Activated CD4-positive, alpha-beta T cell treated with anti-CD3 and anti-CD28 coated beads for 36 hours (primary cell): ENCODE results near the gene FIGLA. TPM values are rescaled to one million over a fixed set of nuclear protein-coding genes. Genes with fewer than 3 reads are reported as not detected.
A peak's percentile ranks its signal among the peaks of the same experiment; 100 is the strongest.

ENCODE experiments used
- ATAC-seq: fragments of 200-7000 bp; cut with Tn5 transposase; one replicate; pipeline ENCODE4 v1.10.0; 2021; ENCODE audit warnings: mild to moderate bottlenecking, moderate library complexity
- CTCF ChIA-PET: fragments of 350-600 bp; sonication (Branson Sonifier 250); formaldehyde crosslinking; loops from one replicate; lab custom pipeline; 2021; ENCODE audit warnings: antibody characterized with exemption; lab: Charles Lee
- POLR2A ChIA-PET: fragments of 350-600 bp; sonication (Branson Sonifier 250); formaldehyde crosslinking; loops from one replicate; lab custom pipeline; 2021; ENCODE audit warnings: antibody characterized with exemption, inconsistent platforms; lab: Charles Lee
- DNase-seq: peaks from one replicate; pipeline ENCODE4 v3.0.0-alpha.2; 2020
- H3K27ac Mint-ChIP-seq: one replicate; pipeline ENCODE4 v1.8.0; 2021; ENCODE audit warnings: mixed read lengths
- H3K27me3 Mint-ChIP-seq: one replicate; pipeline ENCODE4 v1.8.0; 2021; ENCODE audit warnings: mixed read lengths
- H3K36me3 Mint-ChIP-seq: one replicate; pipeline ENCODE4 v1.8.0; 2021; ENCODE audit warnings: low read depth, mixed read lengths
- H3K4me1 Mint-ChIP-seq: one replicate; pipeline ENCODE4 v1.8.0; 2021; ENCODE audit warnings: mixed read lengths
- H3K4me3 Mint-ChIP-seq: one replicate; pipeline ENCODE4 v1.8.0; 2021; ENCODE audit warnings: mild to moderate bottlenecking, moderate library complexity, mixed read lengths
- H3K9me3 Mint-ChIP-seq: one replicate; pipeline ENCODE4 v1.8.0; 2021; ENCODE audit warnings: low read depth, mixed read lengths
- intact Hi-C, 2 experiments: fragments of 100-400 bp; cut with DNase I in 1 of 2; cut with micrococcal nuclease in 1 of 2; formaldehyde crosslinking; loops; one replicate each; pipeline versions ENCODE4 v1.14.2 to v1.15.1; 2022 to 2024; cut with DNase I, micrococcal nuclease
- total RNA-seq, 2 experiments: library from RNA; stranded (reverse); gene quantifications; one replicate each; pipeline ENCODE4 v1.2.3, GENCODE V29; 2021

Gene FIGLA
- total RNA-seq, 2 experiments from 2014 or later = not detected

GRCh38 chr2:70789304-70790135, 923 bp downstream of the FIGLA start:
- ATAC-seq (peak; percentile 84), DNase-seq (peak; percentile 88)
- H3K27ac Mint-ChIP-seq = peak overlapping the region; percentile 27
- ChIA-PET CTCF (interaction anchor here (0.5 to 4.9 kb wide), 39 partner anchors 8 to 487 kb away, joined by 3 to 24 read pairs (median 3); no protein-coding TSS in a partner anchor), POLR2A (interaction anchor here (1.1 kb wide), 1 partner anchor 21 kb away, joined by 4 read pairs; the partner anchor contains the start of gene ADD2)
- H3K4me3 Mint-ChIP-seq = peak overlapping the region; percentile 56
- H3K4me1 Mint-ChIP-seq = peaks cover 11% of the 10 kb centered on the region
- H3K9me3 Mint-ChIP-seq = no peaks in the 10 kb centered on the region
- peaks cover 50% of the 10 kb centered on the region for H3K27me3 Mint-ChIP-seq
- intact Hi-C loops = loop anchor here (1.0 to 2.0 kb wide), 6 partner anchors 73 to 159 kb away; no protein-coding TSS in a partner anchor
- H3K36me3 Mint-ChIP-seq = no peaks in the 10 kb centered on the region

DNA sequence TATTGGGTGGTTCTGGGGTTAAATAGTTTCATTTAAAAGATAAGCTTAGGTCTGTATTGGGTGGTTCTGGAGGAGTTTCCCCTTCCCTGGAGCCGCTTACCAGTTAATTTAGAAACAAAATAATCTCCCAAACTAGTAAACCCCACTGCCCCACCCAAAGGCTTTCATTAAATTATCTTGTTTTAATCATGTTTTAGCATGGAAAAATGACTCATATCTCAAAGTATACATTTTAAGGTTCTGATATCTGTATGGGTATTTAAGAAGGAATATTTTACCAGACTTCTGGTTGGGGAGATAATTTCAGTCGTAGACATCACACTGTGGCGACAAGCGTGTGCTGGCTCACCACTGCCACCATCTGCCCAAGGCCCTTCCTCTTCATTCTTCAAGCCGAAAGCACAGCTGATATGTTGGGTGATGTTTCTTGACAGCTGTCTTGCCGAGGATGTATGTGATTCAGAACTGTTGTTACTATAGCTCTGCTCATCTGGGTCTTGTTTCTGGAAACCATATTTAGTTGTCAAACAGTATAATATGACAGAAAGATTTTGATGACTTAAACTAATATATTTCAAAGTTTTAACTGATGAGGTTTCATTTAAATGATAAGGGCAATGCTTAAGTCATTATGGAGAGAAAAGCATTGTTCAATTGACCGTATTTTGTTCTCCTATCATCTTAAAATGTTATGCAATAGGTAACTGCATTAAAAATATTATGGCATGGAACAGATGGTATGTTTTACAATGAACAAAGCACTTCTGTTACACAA, 5.1 kb downstream of the FIGLA start:
- CTCF ChIA-PET = interaction anchor here (0.5 to 1.5 kb wide), 17 partner anchors 9 to 595 kb away, joined by 3 to 7 read pairs (median 3); partner anchors contain the start of gene ADD2
- POLR2A ChIA-PET = no interaction called here
- Mint-ChIP-seq H3K4me3 (no peak overlapping the region), H3K27ac (no peak overlapping the region), H3K9me3 (no peaks in the 10 kb centered on the region), H3K27me3 (peaks cover 29% of the 10 kb centered on the region), H3K4me1 (peaks cover 11% of the 10 kb centered on the region), H3K36me3 (no peaks in the 10 kb centered on the region)
- ATAC-seq (peak; percentile 82), DNase-seq (peak; percentile 77)
- intact Hi-C loops = loop anchor here (1.0 kb wide), 2 partner anchors 130 to 481 kb away; no protein-coding TSS in a partner anchor

- no peaks in the 10 kb centered on the region for H3K9me3 Mint-ChIP-seq
- peaks cover 25% of the 10 kb centered on the region for H3K27me3 Mint-ChIP-seq
- H3K27ac Mint-ChIP-seq = no peak overlapping the region
- H3K36me3 Mint-ChIP-seq = no peaks in the 10 kb centered on the region
- H3K4me1 Mint-ChIP-seq = peaks cover 6% of the 10 kb centered on the region
- POLR2A ChIA-PET = no interaction called here
- no peak for DNase-seq
- ATAC-seq = no peak
- intact Hi-C loops = no loop called here
- CTCF ChIA-PET = interaction anchor here (0.6 to 1.5 kb wide), 5 partner anchors 8 to 140 kb away, joined by 3 to 6 read pairs (median 3); no protein-coding TSS in a partner anchor
- H3K4me3 Mint-ChIP-seq = no peak overlapping the region
These were observed 6.1 kb downstream of the FIGLA start for GRCh38 chr2:70784320-70784719.

DNA sequence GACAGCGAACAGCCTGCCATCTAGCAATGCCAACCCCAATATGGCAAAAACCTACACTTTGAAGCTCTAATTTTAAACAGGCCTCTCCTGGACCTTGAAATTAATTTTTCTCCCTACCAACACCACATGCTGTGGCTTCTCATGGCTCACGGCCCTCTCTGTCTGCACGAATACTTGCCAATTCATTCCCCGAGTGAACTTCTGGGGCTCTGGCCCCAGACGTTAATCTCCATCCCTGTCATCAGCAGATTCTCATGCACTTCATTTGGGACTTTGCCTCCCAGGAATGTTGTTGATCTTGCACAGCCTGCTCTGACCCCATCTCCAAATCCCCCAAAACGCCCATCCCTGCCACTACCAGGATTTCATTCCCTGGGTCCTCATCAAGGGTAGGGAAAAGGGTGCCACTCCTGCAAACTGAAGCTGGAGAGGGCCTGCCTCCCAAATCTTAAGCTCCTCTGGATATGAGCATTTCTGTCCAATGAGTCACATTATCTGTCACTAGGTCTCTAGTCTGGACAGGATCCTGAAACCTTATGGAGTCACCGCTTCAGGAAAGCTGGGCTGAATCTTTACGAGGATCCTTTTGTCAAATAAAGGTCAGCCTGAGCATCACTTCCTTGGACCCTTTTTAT, 10.4 kb downstream of the FIGLA start:
- H3K27me3 Mint-ChIP-seq = peaks cover 14% of the 10 kb centered on the region
- no peak for DNase-seq
- no peak overlapping the region for H3K27ac Mint-ChIP-seq
- no peak overlapping the region for H3K4me3 Mint-ChIP-seq
- intact Hi-C loops = loop anchor here in 1 of 2 experiments (2.0 kb wide), 1 partner anchor 23 kb away; no protein-coding TSS in a partner anchor
- H3K4me1 Mint-ChIP-seq = peaks cover under 1% of the 10 kb centered on the region
- CTCF ChIA-PET = interaction anchor here (1.0 to 1.6 kb wide), 4 partner anchors 9 to 167 kb away, joined by 3 to 4 read pairs (median 4); partner anchors contain the start of gene ADD2
- no peaks in the 10 kb centered on the region for H3K36me3 Mint-ChIP-seq
- ATAC-seq = no peak
- no peaks in the 10 kb centered on the region for H3K9me3 Mint-ChIP-seq
- POLR2A ChIA-PET = no interaction called here

GRCh38 chr2:70779491-70779890, 11.0 kb downstream of the FIGLA start:
- no peaks in the 10 kb centered on the region for H3K36me3 Mint-ChIP-seq
- ATAC-seq = no peak
- DNase-seq = no peak
- intact Hi-C loops = loop anchor here in 1 of 2 experiments (2.0 kb wide), 1 partner anchor 23 kb away; no protein-coding TSS in a partner anchor
- H3K4me3 Mint-ChIP-seq = no peak overlapping the region
- CTCF ChIA-PET = interaction anchor here (0.7 to 1.8 kb wide), 3 partner anchors 10 to 50 kb away, joined by 3 to 9 read pairs (median 3); partner anchors contain the start of gene FIGLA
- no peak overlapping the region for H3K27ac Mint-ChIP-seq
- no peaks in the 10 kb centered on the region for H3K4me1 Mint-ChIP-seq
- H3K27me3 Mint-ChIP-seq = peaks cover 17% of the 10 kb centered on the region
- H3K9me3 Mint-ChIP-seq = no peaks in the 10 kb centered on the region
- POLR2A ChIA-PET = no interaction called here

GRCh38 chr2:70778676-70779075, 11.8 kb downstream of the FIGLA start:
- no peaks in the 10 kb centered on the region for H3K4me1 Mint-ChIP-seq
- ChIA-PET POLR2A (no interaction called here), CTCF (interaction anchor here (0.6 to 1.8 kb wide), 6 partner anchors 10 to 184 kb away, joined by 3 to 9 read pairs (median 3); partner anchors contain the start of genes ADD2 and FIGLA)
- no peaks in the 10 kb centered on the region for H3K36me3 Mint-ChIP-seq
- H3K9me3 Mint-ChIP-seq = peaks cover 2% of the 10 kb centered on the region
- intact Hi-C loops = loop anchor here in 1 of 2 experiments (2.0 kb wide), 1 partner anchor 22 kb away; no protein-coding TSS in a partner anchor
- H3K27ac Mint-ChIP-seq = no peak overlapping the region
- H3K27me3 Mint-ChIP-seq = peaks cover 23% of the 10 kb centered on the region
- ATAC-seq (no peak), DNase-seq (no peak)
- no peak overlapping the region for H3K4me3 Mint-ChIP-seq

GRCh38 chr2:70777450-70777849, 13.0 kb downstream of the FIGLA start:
- DNase-seq (no peak), ATAC-seq (no peak)
- intact Hi-C loops = no loop called here
- POLR2A ChIA-PET = no interaction called here
- Mint-ChIP-seq H3K9me3 (peaks cover 3% of the 10 kb centered on the region), H3K36me3 (no peaks in the 10 kb centered on the region), H3K4me1 (no peaks in the 10 kb centered on the region), H3K4me3 (no peak overlapping the region), H3K27ac (no peak overlapping the region), H3K27me3 (peaks cover 32% of the 10 kb centered on the region)
- CTCF ChIA-PET = interaction anchor here (1.8 kb wide), 1 partner anchor 9 kb away, joined by 5 read pairs; the partner anchor contains the start of gene ADD2

- ChIA-PET CTCF (interaction anchor here (0.6 to 1.1 kb wide), 4 partner anchors 8 to 172 kb away, joined by 3 read pairs; partner anchors contain the start of gene ADD2), POLR2A (no interaction called here)
- H3K27me3 Mint-ChIP-seq = peaks cover 33% of the 10 kb centered on the region
- no peak overlapping the region for H3K27ac Mint-ChIP-seq
- H3K36me3 Mint-ChIP-seq = no peaks in the 10 kb centered on the region
- H3K9me3 Mint-ChIP-seq = peaks cover 3% of the 10 kb centered on the region
- DNase-seq = no peak
- intact Hi-C loops = no loop called here
- no peak for ATAC-seq
- H3K4me3 Mint-ChIP-seq = no peak overlapping the region
- no peaks in the 10 kb centered on the region for H3K4me1 Mint-ChIP-seq
These were observed 14.2 kb downstream of the FIGLA start for GRCh38 chr2:70776266-70776665.

DNA sequence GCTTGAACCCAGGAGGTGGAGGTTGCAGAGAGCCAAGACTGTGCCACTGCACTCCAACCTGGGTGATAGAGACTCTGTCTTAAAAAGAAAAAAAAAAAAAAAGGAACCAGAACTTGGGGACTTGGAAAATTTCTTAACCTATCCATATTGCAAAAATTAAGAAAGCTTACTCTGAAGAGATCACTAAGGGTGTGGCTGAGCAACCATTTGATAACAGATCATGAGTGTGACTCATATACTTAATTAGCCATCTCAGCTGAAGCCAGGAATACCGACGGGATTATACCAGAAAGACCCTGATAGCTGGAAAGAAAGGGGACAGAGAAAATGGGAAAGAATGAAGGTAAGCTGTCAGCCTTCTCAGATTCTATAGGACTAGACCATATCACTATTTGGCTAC, 15.3 kb downstream of the FIGLA start:
- ATAC-seq (no peak), DNase-seq (no peak)
- no peaks in the 10 kb centered on the region for H3K4me1 Mint-ChIP-seq
- POLR2A ChIA-PET = interaction anchor here (0.7 kb wide), 1 partner anchor 1043 kb away, joined by 6 read pairs; no protein-coding TSS in a partner anchor
- intact Hi-C loops = no loop called here
- peaks cover 3% of the 10 kb centered on the region for H3K9me3 Mint-ChIP-seq
- CTCF ChIA-PET = interaction anchor here (0.6 to 0.8 kb wide), 4 partner anchors 14 to 433 kb away, joined by 3 to 5 read pairs (median 3); no protein-coding TSS in a partner anchor
- no peak overlapping the region for H3K4me3 Mint-ChIP-seq
- peaks cover 29% of the 10 kb centered on the region for H3K27me3 Mint-ChIP-seq
- no peak overlapping the region for H3K27ac Mint-ChIP-seq
- no peaks in the 10 kb centered on the region for H3K36me3 Mint-ChIP-seq

DNA sequence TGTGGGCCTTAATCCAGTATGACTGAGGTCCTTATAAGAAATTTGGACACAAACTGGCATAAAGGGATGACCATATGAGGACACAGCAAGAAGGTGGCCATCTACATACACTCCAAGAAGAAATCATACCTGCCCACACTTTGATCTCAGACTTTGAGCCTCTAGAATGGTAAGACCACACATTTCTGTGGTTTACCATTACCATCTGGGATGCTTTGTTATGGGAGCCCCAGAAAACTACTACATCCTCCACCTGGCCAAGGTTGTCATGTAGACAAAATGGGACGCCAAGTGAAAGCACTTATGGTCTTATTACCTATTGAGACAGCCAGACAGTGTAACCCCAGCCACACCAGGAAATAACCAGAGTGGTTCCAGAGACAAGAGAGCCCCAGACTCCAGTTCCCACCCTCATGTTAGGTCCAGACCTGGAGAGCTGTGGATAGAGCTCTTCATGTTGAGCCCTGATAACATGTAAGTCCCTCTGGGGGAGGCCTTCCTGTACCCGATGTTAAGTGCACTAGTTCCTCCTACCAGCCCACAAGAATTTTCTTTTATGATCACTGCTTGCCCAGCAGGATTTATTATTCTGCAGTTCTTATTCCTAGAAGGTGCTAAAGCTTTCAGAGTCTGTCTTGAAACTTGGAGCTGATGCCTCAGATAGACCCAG, 17.8 kb downstream of the FIGLA start:
- Mint-ChIP-seq H3K4me3 (no peak overlapping the region), H3K9me3 (peaks cover 3% of the 10 kb centered on the region), H3K36me3 (no peaks in the 10 kb centered on the region), H3K4me1 (peaks cover 10% of the 10 kb centered on the region), H3K27ac (no peak overlapping the region), H3K27me3 (peaks cover 44% of the 10 kb centered on the region)
- DNase-seq (no peak), ATAC-seq (no peak)
- intact Hi-C loops = no loop called here
- ChIA-PET POLR2A (no interaction called here), CTCF (interaction anchor here (0.6 to 1.0 kb wide), 4 partner anchors 13 to 148 kb away, joined by 3 read pairs; no protein-coding TSS in a partner anchor)
